B cell (primary cell): ENCODE data around the gene HADHB. TPM values are rescaled to one million over a fixed set of nuclear protein-coding genes. Genes with fewer than 3 reads are reported as not detected.

ENCODE experiments used
- ATAC-seq: fragments of 200-7000 bp; cut with Tn5 transposase; one replicate; pipeline ENCODE4 v1.10.0; 2021; ENCODE audit warnings: low read depth, mild to moderate bottlenecking, moderate number of reproducible peaks, moderate library complexity
- CTCF ChIA-PET: fragments of 350-600 bp; sonication (Branson Sonifier 250); formaldehyde crosslinking; loops from one replicate; lab custom pipeline; 2021; ENCODE audit warnings: antibody characterized with exemption, inconsistent platforms; lab: Charles Lee
- POLR2A ChIA-PET: fragments of 350-600 bp; sonication (Branson Sonifier 250); formaldehyde crosslinking; loops from one replicate; lab custom pipeline; 2021; ENCODE audit warnings: antibody characterized with exemption; lab: Charles Lee
- DNase-seq: peaks from one replicate; pipeline ENCODE4 v3.0.0; 2013
- H2AFZ ChIP-seq: 2 replicates; pipeline ENCODE4 v1.6.1; 2012; ENCODE audit warnings: mild to moderate bottlenecking, low read depth, low read length; ENCODE audit not compliant: insufficient read depth, poor library complexity, severe bottlenecking
- H3K27ac ChIP-seq, 2 donors: 1 replicate in 1 of 2; 2 replicates in 1 of 2; pipeline ENCODE4 v1.5.1; 2012 to 2013; ENCODE audit warnings: low read length in 2 of 2, mild to moderate bottlenecking in 2 of 2, moderate library complexity in 1 of 2
- H3K27me3 ChIP-seq, 4 experiments: fragments of 200-600 bp in 1 of 4; sonication (generic) in 1 of 4; replicated peaks in 1 of 4; 1 replicate in 2 of 4; 2 replicates in 2 of 4; pipeline versions ENCODE4 v1.6.1 to v1.7.0; 2013 to 2016; ENCODE audit warnings: low read length in 3 of 4, mild to moderate bottlenecking in 2 of 4, mixed read lengths in 1 of 4, moderate library complexity in 1 of 4; ENCODE audit not compliant: insufficient read depth in 4 of 4, control insufficient read depth in 3 of 4; ENCODE audit errors: control extremely low read depth in 1 of 4
- H3K36me3 ChIP-seq, 2 experiments: replicated peaks in 1 of 2; 1 replicate in 1 of 2; 2 replicates in 1 of 2; pipeline versions ENCODE4 v1.6.1 to v1.7.1; 2013; ENCODE audit warnings: low read length in 1 of 2; ENCODE audit not compliant: insufficient read depth in 2 of 2, control insufficient read depth in 1 of 2; ENCODE audit errors: control extremely low read depth in 1 of 2, extremely low read depth in 1 of 2
- H3K4me1 ChIP-seq, 2 donors: fragments of 200-600 bp in 1 of 2; sonication (generic) in 1 of 2; 1 replicate in 1 of 2; 2 replicates in 1 of 2; pipeline versions ENCODE4 v1.5.1 to v1.6.1; 2013 to 2017; ENCODE audit warnings: low read length in 2 of 2; ENCODE audit not compliant: control insufficient read depth in 2 of 2, insufficient read depth in 2 of 2
- H3K4me2 ChIP-seq: replicated peaks from 2 replicates; pipeline ENCODE3; 2012; ENCODE audit warnings: mild to moderate bottlenecking, low read depth, low read length; ENCODE audit not compliant: poor library complexity, severe bottlenecking
- H3K4me3 ChIP-seq, 5 experiments: fragments of 200-600 bp in 1 of 5; sonication (generic) in 1 of 5; 1 replicate in 3 of 5; 2 replicates in 2 of 5; pipeline versions ENCODE4 v1.5.1 to v1.7.0; 2011 to 2016; ENCODE audit warnings: low read length in 4 of 5, mild to moderate bottlenecking in 4 of 5, low read depth in 2 of 5, control low read depth in 1 of 5, moderate library complexity in 1 of 5; ENCODE audit not compliant: insufficient read depth in 1 of 5; ENCODE audit errors: control extremely low read depth in 1 of 5, extremely low read depth in 1 of 5
- H3K79me2 ChIP-seq: fragments of 200-600 bp; sonication (generic); one replicate; pipeline ENCODE4 v1.6.0; 2016; ENCODE audit warnings: low read length; ENCODE audit not compliant: control insufficient read depth, insufficient read depth
- H3K9ac ChIP-seq: fragments of 200-600 bp; sonication (generic); 2 replicates; pipeline ENCODE4 v1.6.1; 2017; ENCODE audit warnings: mild to moderate bottlenecking, low read length, moderate library complexity
- H3K9me3 ChIP-seq, 3 donors: one replicate each; pipeline versions ENCODE4 v1.6.1 to v1.7.1; 2013; ENCODE audit warnings: low read length in 2 of 3; ENCODE audit not compliant: control insufficient read depth in 2 of 3, insufficient read depth in 1 of 3; ENCODE audit errors: control extremely low read depth in 1 of 3
- H4K20me1 ChIP-seq: 2 replicates; pipeline ENCODE4 v1.6.0; 2012; ENCODE audit warnings: mild to moderate bottlenecking, low read length; ENCODE audit not compliant: insufficient read depth, control insufficient read depth, poor library complexity, severe bottlenecking
- H3K27ac Mint-ChIP-seq: one replicate; pipeline ENCODE4 v1.8.0; 2021; ENCODE audit warnings: mixed read lengths
- H3K27me3 Mint-ChIP-seq: one replicate; pipeline ENCODE4 v1.8.0; 2021; ENCODE audit warnings: mixed read lengths
- H3K4me1 Mint-ChIP-seq: one replicate; pipeline ENCODE4 v1.8.0; 2021; ENCODE audit warnings: mixed read lengths
- H3K4me3 Mint-ChIP-seq: one replicate; pipeline ENCODE4 v1.8.0; 2021; ENCODE audit warnings: mixed read lengths
- H3K9me3 Mint-ChIP-seq: one replicate; pipeline ENCODE4 v1.8.0; 2022; ENCODE audit warnings: mixed read lengths; ENCODE audit not compliant: insufficient read depth
- EZH2 ChIP-seq: IDR thresholded peaks from 2 replicates; pipeline ENCODE4 v1.6.1; 2012; ENCODE audit warnings: borderline replicate concordance, low read depth, mild to moderate bottlenecking, moderate library complexity, low read length; ENCODE audit not compliant: insufficient read depth, poor library complexity, severe bottlenecking
- WGBS: methylation state at CpG from one replicate; pipeline ENCODE4 v1.1.5; 2013; ENCODE audit warnings: missing lambda C conversion rate; ENCODE audit not compliant: insufficient coverage; 5-methylcytosine and 5-hydroxymethylcytosine counted together
- intact Hi-C: fragments of 100-400 bp; cut with micrococcal nuclease; formaldehyde crosslinking; loops from one replicate; pipeline ENCODE4 v1.10.0; 2022
- polyA plus RNA-seq: library from polyadenylated mRNA; depleted of rRNA; stranded (reverse); fragments of >200 nt; gene quantifications from 2 replicates; pipeline ENCODE4 v1.2.3, GENCODE V29; 2012
- total RNA-seq, 2 donors: library from RNA; stranded (reverse); fragments of 120-200 nt in 1 of 2; gene quantifications; 1 replicate in 1 of 2; 2 replicates in 1 of 2; pipeline versions ENCODE4 v1.2.3 to v1.2.4, GENCODE V29; 2013 to 2022
- TF ChIP-seq, protein P1 (sequence below): fragments of 200-600 bp; IDR thresholded peaks from one replicate; pipeline ENCODE4 v1.8.0; 2022; ENCODE audit warnings: antibody characterized with exemption, mild to moderate bottlenecking

Gene HADHB
- total and polyA plus RNA-seq, 2 donors (not counting 1 experiment from before 2014, with no cell fraction given) = 40.6 to 64.2 TPM

DNA sequence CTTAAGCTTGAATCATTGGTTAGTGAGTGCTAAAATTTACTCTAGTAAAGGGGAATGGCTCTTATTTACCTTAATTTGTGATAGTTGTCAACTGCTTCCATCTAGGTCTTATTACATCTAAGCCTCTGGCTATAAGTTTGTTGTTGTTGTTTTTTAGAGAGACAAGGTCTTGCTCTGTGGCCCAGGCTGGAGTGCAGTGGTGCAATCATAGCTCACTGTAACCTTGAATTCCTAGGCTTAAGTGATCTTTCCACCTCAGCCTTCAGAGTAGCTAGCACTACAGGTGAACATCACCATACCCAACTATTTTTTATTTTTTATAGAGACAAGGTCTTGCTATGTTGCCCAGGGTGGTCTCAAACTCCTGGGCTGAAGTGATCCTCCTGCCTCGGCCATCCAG, 6.9 kb upstream of the HADHB start:
- no peak overlapping the region for H3K4me3 ChIP-seq
- peaks cover 8 to 14% of the 10 kb centered on the region in 2 donors for H3K4me1 ChIP-seq
- H3K27ac Mint-ChIP-seq = no peak overlapping the region
- TF ChIP-seq, protein P1, sequence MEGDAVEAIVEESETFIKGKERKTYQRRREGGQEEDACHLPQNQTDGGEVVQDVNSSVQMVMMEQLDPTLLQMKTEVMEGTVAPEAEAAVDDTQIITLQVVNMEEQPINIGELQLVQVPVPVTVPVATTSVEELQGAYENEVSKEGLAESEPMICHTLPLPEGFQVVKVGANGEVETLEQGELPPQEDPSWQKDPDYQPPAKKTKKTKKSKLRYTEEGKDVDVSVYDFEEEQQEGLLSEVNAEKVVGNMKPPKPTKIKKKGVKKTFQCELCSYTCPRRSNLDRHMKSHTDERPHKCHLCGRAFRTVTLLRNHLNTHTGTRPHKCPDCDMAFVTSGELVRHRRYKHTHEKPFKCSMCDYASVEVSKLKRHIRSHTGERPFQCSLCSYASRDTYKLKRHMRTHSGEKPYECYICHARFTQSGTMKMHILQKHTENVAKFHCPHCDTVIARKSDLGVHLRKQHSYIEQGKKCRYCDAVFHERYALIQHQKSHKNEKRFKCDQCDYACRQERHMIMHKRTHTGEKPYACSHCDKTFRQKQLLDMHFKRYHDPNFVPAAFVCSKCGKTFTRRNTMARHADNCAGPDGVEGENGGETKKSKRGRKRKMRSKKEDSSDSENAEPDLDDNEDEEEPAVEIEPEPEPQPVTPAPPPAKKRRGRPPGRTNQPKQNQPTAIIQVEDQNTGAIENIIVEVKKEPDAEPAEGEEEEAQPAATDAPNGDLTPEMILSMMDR = no peak
- no peak for TF ChIP-seq EZH2
- no peaks in the 10 kb centered on the region for H3K9me3 Mint-ChIP-seq
- CTCF ChIA-PET = no interaction called here
- peaks cover 52% of the 10 kb centered on the region for H3K79me2 ChIP-seq
- no peaks in the 10 kb centered on the region for H3K27me3 Mint-ChIP-seq
- POLR2A ChIA-PET = no interaction called here
- H3K4me2 ChIP-seq = no peak overlapping the region
- H3K9me3 ChIP-seq = no peaks in the 10 kb centered on the region
- no CpG with 5 or more reads among the region's 1 CpG for WGBS
- no peak overlapping the region for H2AFZ ChIP-seq
- peaks cover 24% of the 10 kb centered on the region for H3K4me1 Mint-ChIP-seq
- no peak overlapping the region for H3K27ac ChIP-seq
- H3K27me3 ChIP-seq = no peaks in the 10 kb centered on the region
- H4K20me1 ChIP-seq = peaks cover 16% of the 10 kb centered on the region
- peaks cover 9 to 55% of the 10 kb centered on the region in 2 experiments for H3K36me3 ChIP-seq
- no peak overlapping the region for H3K4me3 Mint-ChIP-seq
- no peak for DNase-seq
- no peak for ATAC-seq
- intact Hi-C loops = no loop called here
- H3K9ac ChIP-seq = no peak overlapping the region

DNA sequence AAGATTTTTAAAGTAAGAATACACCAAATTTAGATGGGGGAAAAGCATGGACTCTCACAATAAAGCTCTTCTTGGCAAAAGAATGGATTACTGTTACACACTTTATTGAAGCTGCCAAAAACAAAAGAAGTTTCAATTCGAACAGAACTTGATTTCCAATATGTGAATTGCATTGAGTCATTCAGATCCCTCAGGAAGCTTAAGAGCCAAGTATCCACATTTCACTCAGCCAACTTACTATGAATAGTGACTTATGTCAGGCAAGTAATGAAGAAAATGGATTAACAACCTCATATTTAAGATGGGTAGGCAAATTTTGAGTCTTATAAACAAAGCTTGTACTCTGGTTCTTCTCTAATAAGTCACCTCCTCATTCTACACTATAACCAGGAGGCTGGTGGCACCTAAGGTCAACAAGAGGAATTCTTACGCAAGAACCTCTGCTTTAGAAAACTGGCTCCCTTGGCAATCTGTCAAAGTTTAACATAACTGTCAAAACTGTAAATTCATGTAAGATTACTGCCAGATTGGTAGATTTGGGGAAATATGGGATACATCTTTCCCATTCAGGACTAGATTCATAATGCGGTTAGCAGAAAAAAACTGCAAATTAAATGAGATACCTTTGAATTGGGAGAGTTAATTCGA, 6.3 kb upstream of the HADHB start:
- Histone ChIP-seq H3K9me3 (no peaks in the 10 kb centered on the region), H3K27ac (no peak overlapping the region), H3K36me3 (peaks cover 9 to 49% of the 10 kb centered on the region in 2 experiments), H3K27me3 (no peaks in the 10 kb centered on the region), H3K4me3 (no peak overlapping the region), H3K4me2 (no peak overlapping the region), H3K79me2 (peaks cover 58% of the 10 kb centered on the region), H3K4me1 (peaks cover 13 to 19% of the 10 kb centered on the region in 2 donors), H2AFZ (no peak overlapping the region), H3K9ac (no peak overlapping the region), H4K20me1 (peaks cover 16% of the 10 kb centered on the region)
- intact Hi-C loops = no loop called here
- ChIA-PET CTCF (no interaction called here), POLR2A (no interaction called here)
- DNase-seq (no peak), ATAC-seq (no peak)
- Mint-ChIP-seq H3K9me3 (no peaks in the 10 kb centered on the region), H3K4me1 (peaks cover 30% of the 10 kb centered on the region), H3K4me3 (no peak overlapping the region), H3K27me3 (no peaks in the 10 kb centered on the region), H3K27ac (no peak overlapping the region)
- TF ChIP-seq, protein P1 = no peak
- TF ChIP-seq EZH2 = no peak
- no CpG with 5 or more reads among the region's 4 CpGs for WGBS
